Central memory CD8-positive, alpha-beta T cell (primary cell): ENCODE results near the gene DEPDC4.
"Not testable (repeated sequence)": the region's sequence is repeated elsewhere in the genome, so short reads cannot be mapped to it uniquely, and the experiment has no call there.

ENCODE experiments used
- ATAC-seq: fragments of 150-1000 bp; cut with Tn5 transposase; replicated peaks from 2 replicates; pipeline ENCODE4 v1.10.0; 2022; ENCODE audit warnings: mild to moderate bottlenecking, moderate FRiP score, moderate number of reproducible peaks; ENCODE audit not compliant: poor library complexity, severe bottlenecking; ENCODE audit errors: extremely low read depth
- DNase-seq, 2 donors: peaks; one replicate each; pipeline ENCODE4 v3.0.0; 2021; ENCODE audit warnings: low spot score in 2 of 2
- H3K27ac Mint-ChIP-seq: one replicate; pipeline ENCODE4 v1.8.0; 2022; ENCODE audit warnings: low read depth, mild to moderate bottlenecking, moderate library complexity, mixed read lengths
- H3K27me3 Mint-ChIP-seq: one replicate; pipeline ENCODE4 v1.8.0; 2022; ENCODE audit warnings: mixed read lengths
- H3K36me3 Mint-ChIP-seq: one replicate; pipeline ENCODE4 v1.8.0; 2022; ENCODE audit warnings: mild to moderate bottlenecking, moderate library complexity, mixed read lengths; ENCODE audit not compliant: insufficient read depth
- H3K4me1 Mint-ChIP-seq: one replicate; pipeline ENCODE4 v1.8.0; 2022; ENCODE audit warnings: mixed read lengths
- H3K4me3 Mint-ChIP-seq: one replicate; pipeline ENCODE4 v1.8.0; 2022; ENCODE audit warnings: mild to moderate bottlenecking, moderate library complexity, mixed read lengths
- H3K9me3 Mint-ChIP-seq: one replicate; pipeline ENCODE4 v1.8.0; 2022; ENCODE audit warnings: mixed read lengths

The DEPDC4 gene

DNA sequence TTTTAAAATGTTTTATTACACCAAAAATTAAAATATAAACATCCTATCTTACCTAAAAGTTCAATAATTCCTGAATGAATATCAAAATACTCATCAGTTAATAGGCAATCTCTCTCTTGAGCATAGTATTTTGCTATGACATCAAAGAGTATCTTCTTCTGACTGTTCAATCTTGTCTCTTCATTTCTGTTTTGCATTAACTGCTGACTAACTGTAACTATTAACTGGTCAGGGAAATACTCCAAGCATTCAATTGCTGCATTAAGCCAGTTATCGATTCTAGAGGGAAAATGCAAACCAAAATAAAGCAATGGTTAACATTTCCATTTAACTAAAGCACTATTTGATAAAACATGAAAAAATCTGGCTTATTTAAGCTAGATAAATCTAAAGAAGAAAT is 13.4 kb downstream of the DEPDC4 start:
- ATAC-seq (no peak), DNase-seq (no peak)
- Mint-ChIP-seq H3K4me3 (no peak overlapping the region), H3K9me3 (no peaks in the 10 kb centered on the region), H3K27me3 (no peaks in the 10 kb centered on the region), H3K36me3 (no peaks in the 10 kb centered on the region), H3K27ac (no peak overlapping the region), H3K4me1 (no peaks in the 10 kb centered on the region)

DNA sequence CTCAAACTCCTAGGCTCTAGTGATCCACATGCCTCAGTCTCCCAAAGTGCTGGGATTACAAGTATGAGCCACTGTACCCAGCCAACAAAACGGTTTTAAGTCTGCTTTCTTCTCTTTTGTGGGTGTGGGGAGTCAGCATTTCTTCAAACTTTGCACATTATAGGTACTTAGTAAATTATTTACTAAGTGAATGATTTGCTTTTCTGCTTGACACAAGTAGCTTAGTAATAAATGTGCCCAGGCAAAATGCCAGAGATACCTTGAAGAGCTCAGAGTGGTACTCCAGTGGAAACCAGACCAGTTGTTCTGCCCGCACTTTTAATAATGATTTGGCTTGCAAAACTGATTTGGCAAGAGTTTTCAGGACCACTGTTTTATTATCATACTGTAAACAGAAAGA is 15.0 kb downstream of the DEPDC4 start:
- no peak for ATAC-seq
- Mint-ChIP-seq H3K4me1 (no peaks in the 10 kb centered on the region), H3K4me3 (no peak overlapping the region), H3K36me3 (no peaks in the 10 kb centered on the region), H3K27me3 (no peaks in the 10 kb centered on the region), H3K27ac (no peak overlapping the region), H3K9me3 (no peaks in the 10 kb centered on the region)
- no peak for DNase-seq

DNA sequence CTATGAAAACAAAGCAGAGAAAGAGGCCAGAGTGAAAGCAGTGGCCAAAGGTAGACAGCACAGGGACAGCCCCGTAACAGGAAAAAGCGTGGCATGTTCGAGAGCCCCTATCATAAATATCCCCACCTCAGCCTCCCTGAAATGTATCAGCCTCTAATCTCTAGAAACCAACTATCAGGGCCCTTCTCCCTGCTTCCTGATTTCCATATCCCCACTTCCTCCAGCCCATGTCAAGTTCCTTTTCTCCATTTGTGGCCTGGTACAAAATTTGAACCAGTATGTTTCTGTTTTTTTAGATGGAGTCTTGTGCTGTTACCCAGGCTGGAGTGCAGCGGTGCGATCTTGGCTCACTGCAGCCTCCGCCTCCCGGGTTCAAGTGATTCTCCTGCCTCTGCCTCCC is 16.9 kb downstream of the DEPDC4 start:
- no peaks in the 10 kb centered on the region for H3K4me1 Mint-ChIP-seq
- no peaks in the 10 kb centered on the region for H3K9me3 Mint-ChIP-seq
- H3K27ac Mint-ChIP-seq = no peak overlapping the region
- ATAC-seq (no peak), DNase-seq (no peak)
- no peaks in the 10 kb centered on the region for H3K27me3 Mint-ChIP-seq
- H3K4me3 Mint-ChIP-seq = no peak overlapping the region
- H3K36me3 Mint-ChIP-seq = no peaks in the 10 kb centered on the region

DNA sequence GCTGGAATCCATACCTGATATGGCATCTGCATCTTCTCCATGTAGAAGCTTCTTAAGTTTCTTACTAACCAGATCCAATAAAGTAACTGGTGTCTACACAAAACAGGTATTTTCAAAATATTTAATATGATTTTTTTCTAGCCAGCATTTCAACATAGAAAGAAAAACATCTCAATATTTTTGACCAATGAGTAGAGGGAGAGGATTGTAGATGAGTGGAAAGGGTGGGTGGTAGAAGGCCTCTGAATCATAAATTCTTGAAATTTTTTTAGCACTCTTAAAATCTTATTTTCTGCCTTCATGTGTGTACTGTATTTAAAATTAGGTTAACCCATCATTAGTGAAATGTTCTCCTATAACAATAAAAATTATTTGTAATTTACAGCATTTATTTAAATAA is 18.0 kb downstream of the DEPDC4 start:
- no peak overlapping the region for H3K4me3 Mint-ChIP-seq
- no peaks in the 10 kb centered on the region for H3K9me3 Mint-ChIP-seq
- no peak overlapping the region for H3K27ac Mint-ChIP-seq
- ATAC-seq = no peak
- H3K4me1 Mint-ChIP-seq = no peaks in the 10 kb centered on the region
- no peak for DNase-seq
- H3K36me3 Mint-ChIP-seq = no peaks in the 10 kb centered on the region
- H3K27me3 Mint-ChIP-seq = no peaks in the 10 kb centered on the region

DNA sequence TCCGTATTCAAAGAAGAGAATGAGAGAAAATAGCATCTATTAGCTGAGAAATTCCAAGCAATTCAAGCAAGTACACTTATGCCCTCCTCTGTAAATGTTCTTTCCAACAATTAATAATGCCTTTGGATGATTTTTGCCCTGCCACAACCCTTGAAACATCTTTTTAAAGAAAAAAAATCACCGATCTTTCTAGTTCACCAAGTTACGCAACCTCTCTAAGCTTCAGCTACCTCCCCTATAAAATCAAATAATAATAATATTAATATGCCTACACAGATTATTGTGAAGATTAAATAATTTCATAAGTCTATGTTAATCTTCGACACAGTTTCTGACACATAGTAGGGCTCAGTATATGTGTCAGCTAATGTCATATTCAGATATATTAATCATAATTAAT is 19.1 kb downstream of the DEPDC4 start:
- DNase-seq = no peak
- Mint-ChIP-seq H3K9me3 (no peaks in the 10 kb centered on the region), H3K4me3 (no peak overlapping the region), H3K4me1 (no peaks in the 10 kb centered on the region), H3K36me3 (no peaks in the 10 kb centered on the region), H3K27me3 (no peaks in the 10 kb centered on the region), H3K27ac (no peak overlapping the region)
- ATAC-seq = no peak

DNA sequence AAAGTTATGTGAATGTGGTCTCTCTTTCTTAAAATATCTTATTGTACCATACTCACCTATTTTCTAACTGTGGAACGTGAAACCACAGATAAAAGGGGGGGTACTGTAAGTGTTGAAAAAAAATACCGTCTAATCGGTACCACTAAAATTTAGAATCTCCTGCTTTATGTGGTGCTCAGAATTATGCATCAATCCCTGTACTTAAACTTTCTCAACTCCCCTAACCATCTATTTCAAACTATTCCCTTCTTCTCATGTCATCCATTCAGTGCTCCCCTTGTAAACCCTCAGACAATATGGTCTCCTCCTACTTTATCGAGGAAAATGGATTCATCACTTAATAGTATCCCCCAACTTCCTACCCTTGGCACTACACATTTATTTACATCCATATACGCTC is 23.7 kb downstream of the DEPDC4 start:
- Mint-ChIP-seq H3K27me3 (no peaks in the 10 kb centered on the region), H3K9me3 (no peaks in the 10 kb centered on the region), H3K27ac (no peak overlapping the region), H3K4me3 (no peak overlapping the region), H3K36me3 (no peaks in the 10 kb centered on the region), H3K4me1 (no peaks in the 10 kb centered on the region)
- ATAC-seq (no peak), DNase-seq (no peak)

DNA sequence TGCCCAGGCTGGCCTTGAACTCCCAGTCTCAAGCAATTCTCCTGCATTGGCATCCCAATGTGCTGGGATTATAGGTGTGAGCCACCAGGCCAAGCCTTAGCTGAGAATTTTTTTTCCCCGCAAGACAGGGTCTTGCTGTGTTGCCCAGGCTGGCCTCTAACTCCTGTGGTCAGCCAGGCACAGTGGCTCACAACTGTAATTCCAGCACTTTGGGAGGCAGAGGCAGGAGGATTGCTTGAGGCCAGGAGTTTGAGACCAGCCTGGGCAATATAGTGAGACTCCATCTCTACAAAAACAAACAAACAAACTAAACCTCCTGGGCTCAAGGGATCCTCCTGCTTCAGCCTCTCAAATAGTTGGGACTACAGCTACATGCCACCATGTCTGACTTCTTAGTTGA is 27.3 kb downstream of the DEPDC4 start:
- ATAC-seq = no peak
- DNase-seq = no peak
- no peak overlapping the region for H3K4me3 Mint-ChIP-seq
- no peaks in the 10 kb centered on the region for H3K27me3 Mint-ChIP-seq
- H3K4me1 Mint-ChIP-seq = no peaks in the 10 kb centered on the region
- no peak overlapping the region for H3K27ac Mint-ChIP-seq
- no peaks in the 10 kb centered on the region for H3K36me3 Mint-ChIP-seq
- H3K9me3 Mint-ChIP-seq = no peaks in the 10 kb centered on the region

DNA sequence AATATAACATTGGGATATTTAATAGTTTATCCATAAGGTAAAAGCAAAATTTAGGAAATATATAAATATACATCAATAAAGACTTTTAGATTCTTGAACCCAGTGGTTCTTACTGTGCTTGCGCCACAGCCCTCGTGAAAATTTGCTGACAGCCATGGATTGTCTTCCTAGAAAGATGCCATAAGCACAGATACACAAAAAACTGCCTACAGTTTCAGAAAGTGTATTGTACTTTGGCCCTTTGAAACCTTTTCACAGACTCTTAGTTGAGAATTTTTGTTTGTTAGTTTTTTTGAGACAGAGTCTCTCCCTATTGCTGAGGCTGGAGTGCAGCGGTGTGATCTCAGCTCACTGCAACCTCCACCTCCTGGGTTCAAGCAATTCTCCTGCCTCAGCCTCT is 28.1 kb downstream of the DEPDC4 start:
- Mint-ChIP-seq H3K36me3 (no peaks in the 10 kb centered on the region), H3K4me3 (no peak overlapping the region), H3K27me3 (no peaks in the 10 kb centered on the region), H3K27ac (no peak overlapping the region), H3K4me1 (no peaks in the 10 kb centered on the region), H3K9me3 (no peaks in the 10 kb centered on the region)
- DNase-seq = no peak
- ATAC-seq = no peak

DNA sequence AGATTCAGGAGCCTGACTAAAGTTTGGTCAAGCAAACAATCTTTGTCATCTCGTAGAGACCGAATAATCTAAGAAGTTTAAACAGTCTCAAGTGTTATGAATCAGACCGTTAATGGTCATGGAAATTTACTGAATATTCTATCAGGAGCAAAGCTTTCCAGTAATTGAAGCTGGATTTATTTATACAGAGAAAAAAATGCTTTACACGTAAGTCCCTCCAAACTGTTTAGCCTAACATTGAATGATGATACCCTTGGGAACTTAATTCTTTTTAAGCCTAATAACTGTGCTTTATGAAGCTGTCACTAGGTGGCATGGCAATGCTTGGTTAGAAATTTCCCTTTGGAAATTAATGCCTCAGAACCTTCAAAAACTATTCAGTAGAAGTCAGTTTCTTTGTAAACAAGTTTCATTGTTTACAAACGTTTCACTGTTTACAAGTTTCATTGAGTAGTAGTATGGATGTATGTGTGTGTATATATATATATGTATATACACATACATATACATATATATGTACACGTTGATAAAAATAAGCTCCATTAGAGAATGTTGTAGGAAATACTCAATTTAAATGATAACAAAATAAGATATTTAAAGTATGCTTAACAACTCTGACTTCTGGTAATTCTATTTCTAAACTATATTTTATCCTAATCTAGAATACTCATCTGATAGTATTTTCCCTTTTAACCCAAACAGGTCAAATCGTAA is 32.1 kb downstream of the DEPDC4 start:
- no peak overlapping the region for H3K4me3 Mint-ChIP-seq
- ATAC-seq (no peak), DNase-seq (no peak)
- H3K9me3 Mint-ChIP-seq = no peaks in the 10 kb centered on the region
- no peaks in the 10 kb centered on the region for H3K27me3 Mint-ChIP-seq
- H3K36me3 Mint-ChIP-seq = no peaks in the 10 kb centered on the region
- H3K4me1 Mint-ChIP-seq = no peaks in the 10 kb centered on the region
- H3K27ac Mint-ChIP-seq = no peak overlapping the region

DNA sequence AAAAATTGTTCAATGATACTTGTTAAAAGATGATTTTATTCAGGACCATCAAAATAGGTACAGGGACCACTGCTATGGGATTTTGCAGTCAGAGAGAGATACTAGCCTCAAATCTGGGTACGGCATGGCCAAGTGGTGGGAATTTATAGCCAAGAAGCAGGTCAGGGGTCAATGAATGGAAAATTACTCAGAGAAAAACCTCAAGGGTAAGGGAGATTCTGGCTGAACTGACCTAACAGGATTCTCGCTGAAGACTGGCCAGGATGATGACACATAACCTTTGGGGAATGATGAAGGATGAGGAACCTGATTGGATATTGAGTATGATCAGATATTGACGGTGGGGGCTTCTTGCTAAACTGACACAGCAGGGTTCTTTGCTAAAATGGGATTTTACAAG is 32.7 kb downstream of the DEPDC4 start:
- H3K27ac Mint-ChIP-seq = no peak overlapping the region
- no peak overlapping the region for H3K4me3 Mint-ChIP-seq
- H3K27me3 Mint-ChIP-seq = no peaks in the 10 kb centered on the region
- ATAC-seq = no peak
- H3K4me1 Mint-ChIP-seq = no peaks in the 10 kb centered on the region
- DNase-seq = no peak
- no peaks in the 10 kb centered on the region for H3K36me3 Mint-ChIP-seq
- H3K9me3 Mint-ChIP-seq = no peaks in the 10 kb centered on the region

DNA sequence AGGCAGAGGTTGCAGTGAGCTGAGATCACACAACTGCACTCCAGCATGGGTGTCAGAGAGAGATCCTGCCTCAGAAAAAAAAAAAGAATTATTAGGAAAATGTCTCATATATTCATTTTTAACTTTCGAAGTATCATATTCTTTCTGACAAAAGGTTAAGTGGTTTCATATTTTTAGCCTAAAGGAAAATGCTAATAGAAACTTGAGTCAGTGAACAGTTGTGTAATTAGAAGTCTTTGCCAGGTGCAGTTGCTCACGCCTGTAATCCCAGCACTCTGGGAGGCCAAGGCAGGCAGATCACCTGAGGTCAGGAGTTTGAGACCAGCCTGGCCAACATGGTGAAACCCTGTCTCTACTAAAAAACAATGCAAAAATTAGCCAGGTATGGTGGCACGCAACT is 35.0 kb downstream of the DEPDC4 start:
- H3K4me1 Mint-ChIP-seq, H3K27ac Mint-ChIP-seq, H3K36me3 Mint-ChIP-seq, H3K27me3 Mint-ChIP-seq, H3K4me3 Mint-ChIP-seq, H3K9me3 Mint-ChIP-seq, ATAC-seq, DNase-seq: not testable (repeated sequence)

DNA sequence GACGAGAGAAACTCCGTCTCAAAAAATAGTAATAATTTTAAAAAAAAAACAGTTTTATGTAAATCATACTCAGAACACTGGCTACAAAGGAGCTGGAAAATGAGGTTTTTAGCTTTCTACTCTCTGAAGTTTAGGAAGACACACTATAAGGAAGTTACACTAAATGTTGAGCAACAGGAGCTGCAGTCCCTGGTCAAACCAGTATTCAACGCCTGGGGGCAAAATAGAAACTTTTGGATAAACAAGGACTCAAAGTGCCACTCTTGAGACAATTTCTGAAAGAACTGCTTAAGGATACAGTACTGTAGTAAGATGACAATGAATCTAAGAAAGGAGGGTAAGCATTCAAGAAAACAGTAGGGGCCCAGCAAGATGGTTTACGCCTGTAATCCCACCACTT is 37.0 kb downstream of the DEPDC4 start:
- Mint-ChIP-seq H3K36me3 (peaks cover 5% of the 10 kb centered on the region), H3K4me1 (no peaks in the 10 kb centered on the region), H3K4me3 (no peak overlapping the region), H3K27me3 (no peaks in the 10 kb centered on the region), H3K27ac (no peak overlapping the region), H3K9me3 (no peaks in the 10 kb centered on the region)
- ATAC-seq (no peak), DNase-seq (no peak)

DNA sequence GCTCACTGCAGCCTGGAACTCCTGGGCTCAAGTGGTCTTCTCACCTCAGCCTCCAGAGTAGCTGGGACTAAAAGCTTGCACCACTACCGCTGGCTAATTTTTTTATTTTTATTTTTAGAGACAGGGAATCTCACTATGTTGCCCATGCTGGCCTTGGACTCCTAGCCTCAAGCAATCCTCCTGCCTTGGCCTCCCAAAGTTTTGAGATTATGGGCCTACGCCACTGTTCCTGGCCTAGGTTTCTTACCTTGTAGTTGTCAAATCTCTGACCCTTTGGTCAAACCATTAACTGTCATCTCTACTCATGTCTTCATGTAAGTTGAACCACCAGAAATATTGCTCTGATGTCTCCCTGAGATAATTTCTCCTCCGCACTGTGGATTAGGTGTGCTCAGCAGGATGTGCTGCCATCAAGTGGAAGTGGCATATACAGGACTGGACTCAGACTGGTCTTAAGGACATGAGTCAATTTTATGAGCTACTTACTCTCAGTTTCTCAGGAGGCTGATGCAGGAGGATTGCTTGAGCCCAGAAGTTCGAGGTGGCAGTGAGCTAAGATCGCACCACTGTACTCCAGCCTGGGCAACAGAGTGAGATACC is 37.7 kb downstream of the DEPDC4 start:
- Mint-ChIP-seq H3K27ac (no peak overlapping the region), H3K27me3 (no peaks in the 10 kb centered on the region), H3K4me3 (no peak overlapping the region), H3K9me3 (no peaks in the 10 kb centered on the region), H3K4me1 (no peaks in the 10 kb centered on the region), H3K36me3 (peaks cover 11% of the 10 kb centered on the region)
- DNase-seq = no peak
- ATAC-seq = no peak
